Bronchial epithelial cell (primary cell): Measurements from ENCODE around the gene CDKN2A. TPM values are rescaled to one million over a fixed set of nuclear protein-coding genes. Genes with fewer than 3 reads are reported as not detected.

Experiments
- DNase-seq: peaks from one replicate; pipeline ENCODE4 v3.0.0-alpha.2; 2010; ENCODE audit warnings: low read depth
- FAIRE-seq: peaks from 2 replicates; lab custom pipeline; 2011; peaks lifted over from hg19 to GRCh38; lab: Jason Lieb, UNC
- H3K27me3 ChIP-seq: 2 replicates; pipeline ENCODE4 v1.5.1; 2011; ENCODE audit warnings: low read length; ENCODE audit not compliant: control insufficient read depth, insufficient read depth
- H3K36me3 ChIP-seq: 2 replicates; pipeline ENCODE4 v1.5.1; 2011; ENCODE audit warnings: low read length; ENCODE audit not compliant: control insufficient read depth, insufficient read depth
- H3K4me3 ChIP-seq: 2 replicates; pipeline ENCODE4 v1.5.1; 2011; ENCODE audit warnings: mild to moderate bottlenecking, low read depth, low read length, control low read depth
- CTCF ChIP-seq: IDR thresholded peaks from 2 replicates; pipeline ENCODE4 v1.5.1; 2011; ENCODE audit warnings: mild to moderate bottlenecking, moderate library complexity, low read length, control low read depth, inconsistent platforms; ENCODE audit not compliant: insufficient read depth, severe bottlenecking
- total RNA-seq: library from RNA; depleted of rRNA; stranded (reverse); fragments of >200 nt; gene quantifications from 2 replicates; pipeline ENCODE4 v1.2.1, GENCODE V29; 2014

Gene CDKN2A
- total RNA-seq, 1 donor from 2014 or later, result 1.6 TPM

GRCh38 chr9:21969011-21969940 lies 24.9 kb downstream of the CDKN2A start:
- Histone ChIP-seq H3K27me3 (peaks cover 41% of the 10 kb centered on the region), H3K4me3 (no peak overlapping the region), H3K36me3 (no peaks in the 10 kb centered on the region)
- DNase-seq (no peak), FAIRE-seq (no peak)
- no peak for TF ChIP-seq CTCF

- no peak overlapping the region for H3K4me3 ChIP-seq
- FAIRE-seq, result no peak
- TF ChIP-seq CTCF, result no peak
- no peak for DNase-seq
- peaks cover 35% of the 10 kb centered on the region for H3K27me3 ChIP-seq
- H3K36me3 ChIP-seq, result no peaks in the 10 kb centered on the region
Observed at GRCh38 chr9:21968331-21969010, 25.7 kb downstream of the CDKN2A start.

- no peak for DNase-seq
- no peak for FAIRE-seq
- no peak overlapping the region for H3K4me3 ChIP-seq
- no peak for TF ChIP-seq CTCF
- H3K36me3 ChIP-seq, result no peaks in the 10 kb centered on the region
- peaks cover 34% of the 10 kb centered on the region for H3K27me3 ChIP-seq
Observed at GRCh38 chr9:21967702-21968101, 26.5 kb downstream of the CDKN2A start.

- Histone ChIP-seq H3K36me3 (no peaks in the 10 kb centered on the region), H3K27me3 (peaks cover 33% of the 10 kb centered on the region), H3K4me3 (no peak overlapping the region)
- FAIRE-seq (no peak), DNase-seq (no peak)
- TF ChIP-seq CTCF, result no peak
Observed at GRCh38 chr9:21967169-21967568, 27.0 kb downstream of the CDKN2A start.

- DNase-seq, result no peak
- no peak for TF ChIP-seq CTCF
- FAIRE-seq, result no peak
- no peaks in the 10 kb centered on the region for H3K36me3 ChIP-seq
- no peak overlapping the region for H3K4me3 ChIP-seq
- peaks cover 33% of the 10 kb centered on the region for H3K27me3 ChIP-seq
Observed at GRCh38 chr9:21966140-21966851, 27.9 kb downstream of the CDKN2A start.
